A549 (cell line): Measurements from ENCODE around the gene MMS19. TPM values are rescaled to one million over a fixed set of nuclear protein-coding genes. Genes with fewer than 3 reads are reported as not detected.
A peak's percentile ranks its signal among the peaks of the same experiment; 100 is the strongest.
"Not testable (repeated sequence)": the region's sequence is repeated elsewhere in the genome, so short reads cannot be mapped to it uniquely, and the experiment has no call there.

ENCODE experiments used
- ATAC-seq, 2 experiments: fragments of 200-7000 bp in 1 of 2; fragments of >200 bp in 1 of 2; cut with Nextera tagmentation in 1 of 2; cut with Tn5 transposase in 1 of 2; 3 replicates each; pipeline versions ENCODE4 v1.8.0 to v1.9.1; 2018 to 2020; ENCODE audit warnings: mild to moderate bottlenecking in 1 of 2, moderate library complexity in 1 of 2
- CTCF ChIA-PET: fragments of 300-600 bp; sonication (Branson Sonifier 250); formaldehyde crosslinking; extraction: SDS; loops from one replicate; lab custom pipeline; 2021; ENCODE audit warnings: antibody characterized with exemption, inconsistent platforms; lab: Yijun Ruan, JAX
- POLR2A ChIA-PET: fragments of 350-600 bp; formaldehyde crosslinking; extraction: SDS; loops from one replicate; lab custom pipeline; 2021; ENCODE audit warnings: antibody characterized with exemption, inconsistent platforms; lab: Yijun Ruan, JAX
- DNase-seq, 2 experiments: peaks; one replicate each; pipeline versions ENCODE4 v3.0.0 to v3.0.0-alpha.2; 2011 to 2016; ENCODE audit warnings: low read depth in 1 of 2, low spot score in 1 of 2
- FAIRE-seq: peaks from 2 replicates; lab custom pipeline; 2011; peaks lifted over from hg19 to GRCh38; lab: Jason Lieb, UNC
- H3K27ac ChIP-seq, 2 experiments: fragments of >200 bp; sonication (Bioruptor Twin); formaldehyde crosslinking; 3 replicates each; pipeline ENCODE4 v1.5.1; 2016 to 2017
- H3K4me1 ChIP-seq: fragments of >200 bp; sonication (Bioruptor Twin); formaldehyde crosslinking; 3 replicates; pipeline ENCODE4 v1.6.1; 2016
- H3K4me2 ChIP-seq: fragments of >200 bp; sonication (Bioruptor Twin); formaldehyde crosslinking; 3 replicates; pipeline ENCODE4 v1.6.1; 2016
- H3K4me3 ChIP-seq: fragments of >200 bp; sonication (Bioruptor Twin); formaldehyde crosslinking; 3 replicates; pipeline ENCODE4 v1.5.1; 2016
- H3K9me3 ChIP-seq: fragments of >200 bp; sonication (Bioruptor Twin); formaldehyde crosslinking; 3 replicates; pipeline ENCODE4 v1.6.1; 2016
- CEBPB ChIP-seq, 2 experiments: fragments of >200 bp in 1 of 2; sonication (Bioruptor Twin) in 1 of 2; formaldehyde crosslinking in 1 of 2; IDR thresholded peaks; 2 replicates each; pipeline ENCODE4 v1.6.1; 2012 to 2016
- CHD4 ChIP-seq: fragments of 200-600 bp; sonication (generic); IDR thresholded peaks from 2 replicates; pipeline ENCODE4 v1.6.1; 2016; ENCODE audit warnings: antibody characterized with exemption, mild to moderate bottlenecking, borderline replicate concordance
- EHF ChIP-seq: fragments of 250-450 bp; sonication (Bioruptor Pico); IDR thresholded peaks from 2 replicates; pipeline ENCODE4 v1.5.0; 2020; ENCODE audit warnings: mild to moderate bottlenecking
- ESRRA ChIP-seq: fragments of 150-350 bp; IDR thresholded peaks from 2 replicates; pipeline ENCODE4 v1.6.1; 2014; ENCODE audit warnings: mild to moderate bottlenecking, low read length, borderline replicate concordance
- FOSB ChIP-seq: fragments of 250-450 bp; sonication (Bioruptor Pico); IDR thresholded peaks from 2 replicates; pipeline ENCODE4 v1.5.0; 2020; ENCODE audit warnings: mild to moderate bottlenecking, moderate library complexity
- FOSL2 ChIP-seq, 2 experiments: fragments of 450-650 bp in 1 of 2; fragments of >200 bp in 1 of 2; sonication (Bioruptor Twin) in 1 of 2; formaldehyde crosslinking; IDR thresholded peaks; 2 replicates each; pipeline versions ENCODE4 v1.5.0 to v1.6.1; 2016 to 2020; ENCODE audit warnings: mild to moderate bottlenecking in 1 of 2, moderate library complexity in 1 of 2
- HOXA7 ChIP-seq: fragments of 250-450 bp; sonication (Bioruptor Pico); IDR thresholded peaks from 2 replicates; pipeline ENCODE4 v1.5.0; 2020; ENCODE audit warnings: mild to moderate bottlenecking, moderate library complexity
- HOXB13 ChIP-seq: fragments of 250-450 bp; sonication (Bioruptor Pico); IDR thresholded peaks from 2 replicates; pipeline ENCODE4 v1.5.0; 2020; ENCODE audit warnings: low read depth, mild to moderate bottlenecking, moderate library complexity
- JUN ChIP-seq, 2 experiments: fragments of >200 bp; sonication (Bioruptor Twin); formaldehyde crosslinking; IDR thresholded peaks; 2 replicates in 1 of 2; 3 replicates in 1 of 2; pipeline ENCODE4 v1.6.1; 2016 to 2017
- MAZ ChIP-seq: fragments of 150-350 bp; IDR thresholded peaks from 2 replicates; pipeline ENCODE4 v1.6.1; 2014; ENCODE audit warnings: antibody characterized with exemption, low read depth, low read length, borderline replicate concordance
- MYC ChIP-seq: IDR thresholded peaks from 2 replicates; pipeline ENCODE4 v1.6.1; 2012; ENCODE audit warnings: mild to moderate bottlenecking, inconsistent platforms, low read length, improper control_type of control experiment, borderline replicate concordance
- PHF8 ChIP-seq: fragments of 200-600 bp; sonication (generic); IDR thresholded peaks from 2 replicates; pipeline ENCODE4 v1.6.1; 2016; ENCODE audit warnings: low read depth, mild to moderate bottlenecking, antibody characterized with exemption, moderate library complexity, borderline replicate concordance
- POLR2A ChIP-seq: IDR thresholded peaks from 2 replicates; pipeline ENCODE4 v1.6.1; 2012; ENCODE audit warnings: mild to moderate bottlenecking, low read length
- POLR2AphosphoS2 ChIP-seq: conservative IDR thresholded peaks from 2 replicates; pipeline ENCODE4 v1.6.1; 2012; ENCODE audit warnings: low read length, improper control_type of control experiment, inconsistent platforms
- RAD21 ChIP-seq, 2 experiments: fragments of >200 bp in 1 of 2; sonication (Bioruptor Twin) in 1 of 2; formaldehyde crosslinking in 1 of 2; IDR thresholded peaks in 1 of 2; conservative IDR thresholded peaks in 1 of 2; 2 replicates in 1 of 2; 3 replicates in 1 of 2; pipeline ENCODE4 v1.6.1; 2012 to 2018; ENCODE audit warnings: inconsistent platforms in 1 of 2
- RARB ChIP-seq: fragments of 250-450 bp; sonication (Bioruptor Pico); IDR thresholded peaks from 2 replicates; pipeline ENCODE4 v1.8.0; 2021; ENCODE audit warnings: mild to moderate bottlenecking, moderate library complexity
- ZNF302 ChIP-seq: fragments of 250-450 bp; sonication (Bioruptor Pico); IDR thresholded peaks from 2 replicates; pipeline ENCODE4 v1.9.0; 2021; ENCODE audit warnings: inconsistent platforms, mild to moderate bottlenecking, moderate library complexity
- WGBS: methylation state at CpG from one replicate; pipeline ENCODE4 v1.1.6; 2017; ENCODE audit errors: missing lambda C conversion rate; 5-methylcytosine and 5-hydroxymethylcytosine counted together
- polyA plus RNA-seq, 4 experiments: library from polyadenylated mRNA; depleted of rRNA in 3 of 4; stranded (reverse); fragments of >200 nt; fragmentation: RNase III in 1 of 4; extraction: RNeasy Plus Mini Kit Qiagen cat#74134 plus additional on column Dnase treatment in 1 of 4; gene quantifications; 2 replicates in 3 of 4; 3 replicates in 1 of 4; pipeline ENCODE4 v1.2.3, GENCODE V29; 2011 to 2017
- TF ChIP-seq, protein P1 (sequence below): fragments of >200 bp; sonication (Bioruptor Twin); formaldehyde crosslinking; IDR thresholded peaks from 3 replicates; pipeline ENCODE4 v1.5.1; 2016
- TF ChIP-seq, protein P2 (sequence below): IDR thresholded peaks from 2 replicates; pipeline ENCODE4 v1.6.1; 2012
- TF ChIP-seq, protein P3 (sequence below): fragments of >200 bp; sonication (Bioruptor Twin); formaldehyde crosslinking; IDR thresholded peaks from 3 replicates; pipeline ENCODE4 v1.6.1; 2016
- TF ChIP-seq, protein P4 (sequence below): fragments of 450-650 bp; IDR thresholded peaks from 2 replicates; pipeline ENCODE4 v1.6.1; 2014; ENCODE audit warnings: antibody characterized with exemption
- TF ChIP-seq, protein P5 (sequence below): IDR thresholded peaks from 2 replicates; pipeline ENCODE4 v1.6.1; 2012
- TF ChIP-seq, protein P6 (sequence below): IDR thresholded peaks from 2 replicates; pipeline ENCODE4 v1.6.1; 2012; ENCODE audit warnings: low read depth, borderline replicate concordance
- TF ChIP-seq, protein P7 (sequence below): fragments of 250-450 bp; sonication (Bioruptor Pico); IDR thresholded peaks from 2 replicates; pipeline ENCODE4 v1.5.0; 2021; ENCODE audit warnings: mild to moderate bottlenecking, moderate library complexity, borderline replicate concordance
- TF ChIP-seq, protein P8 (sequence below): fragments of 150-350 bp; IDR thresholded peaks from 2 replicates; pipeline ENCODE4 v1.6.1; 2014; ENCODE audit warnings: low read depth, mild to moderate bottlenecking, low read length

Gene MMS19
- polyA plus RNA-seq, 2 of the 4 experiments (the other 2 are of a cell fraction) = 60.6 to 65.6 TPM

DNA sequence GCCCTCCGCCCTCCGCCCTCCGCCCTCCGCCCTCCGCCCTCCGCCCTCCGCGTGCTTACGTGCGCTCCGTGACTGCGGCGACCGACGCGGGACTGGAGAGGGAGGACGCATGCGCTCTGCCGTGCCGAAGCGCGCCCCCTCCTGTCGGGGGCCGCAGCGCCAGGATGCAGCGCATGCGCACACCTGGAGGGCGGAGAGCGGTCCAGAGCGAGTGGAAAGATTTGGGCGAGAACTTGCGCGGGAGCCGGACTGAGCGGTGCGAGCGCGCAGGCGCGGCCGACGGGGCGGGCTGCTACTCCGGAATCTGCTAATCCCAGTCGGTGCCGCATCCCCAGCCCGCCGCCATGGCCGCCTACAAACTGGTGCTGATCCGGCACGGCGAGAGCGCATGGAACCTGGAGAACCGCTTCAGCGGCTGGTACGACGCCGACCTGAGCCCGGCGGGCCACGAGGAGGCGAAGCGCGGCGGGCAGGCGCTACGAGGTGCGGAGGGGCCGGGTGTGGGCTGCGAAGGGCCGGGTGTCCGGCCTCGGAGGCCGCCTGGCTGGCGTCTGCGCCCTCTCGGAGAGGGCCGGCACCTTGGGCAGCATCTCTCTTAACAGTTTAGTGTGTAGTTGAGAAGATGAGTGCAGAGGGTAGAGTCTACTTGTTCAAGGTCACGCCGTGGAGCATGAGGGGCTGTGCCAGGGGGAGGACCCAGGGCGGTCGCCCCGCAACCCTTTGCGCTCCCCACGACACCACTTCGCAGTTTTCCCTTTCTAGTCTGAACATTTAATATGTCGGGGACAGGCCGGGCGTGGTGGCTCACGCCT lies 72.1 kb downstream of the MMS19 start, which contains the start of gene PGAM1:
TSS of gene PGAM1 (plus strand) at position 228 of the 812 bp plus-strand sequence. CDS start at position 345, 117 bp downstream.
- ChIA-PET POLR2A (interaction anchor here (0.8 kb wide), 1 partner anchor 25 kb away, joined by 5 read pairs; the partner anchor contains the start of gene RRP12), CTCF (interaction anchor here (0.6 kb wide), 1 partner anchor 154 kb away, joined by 3 read pairs; no protein-coding TSS in a partner anchor)
- ATAC-seq (peak; percentile 92 to 94), FAIRE-seq (no peak), DNase-seq (peak; percentile 96 to 97)
- Histone ChIP-seq H3K27ac (peak within 1 kb of the TSS; percentile 88 to 91), H3K4me3 (peak within 1 kb of the TSS; percentile 73), H3K4me2 (peak within 1 kb of the TSS; percentile 72), H3K9me3 (no peaks in the 10 kb centered on the region), H3K4me1 (peaks cover 17% of the 10 kb centered on the region; the same call in 2 of the 3 replicates)
- under 1% methylated on average over 47 of the region's 90 CpGs for WGBS
- TF ChIP-seq, protein P1, sequence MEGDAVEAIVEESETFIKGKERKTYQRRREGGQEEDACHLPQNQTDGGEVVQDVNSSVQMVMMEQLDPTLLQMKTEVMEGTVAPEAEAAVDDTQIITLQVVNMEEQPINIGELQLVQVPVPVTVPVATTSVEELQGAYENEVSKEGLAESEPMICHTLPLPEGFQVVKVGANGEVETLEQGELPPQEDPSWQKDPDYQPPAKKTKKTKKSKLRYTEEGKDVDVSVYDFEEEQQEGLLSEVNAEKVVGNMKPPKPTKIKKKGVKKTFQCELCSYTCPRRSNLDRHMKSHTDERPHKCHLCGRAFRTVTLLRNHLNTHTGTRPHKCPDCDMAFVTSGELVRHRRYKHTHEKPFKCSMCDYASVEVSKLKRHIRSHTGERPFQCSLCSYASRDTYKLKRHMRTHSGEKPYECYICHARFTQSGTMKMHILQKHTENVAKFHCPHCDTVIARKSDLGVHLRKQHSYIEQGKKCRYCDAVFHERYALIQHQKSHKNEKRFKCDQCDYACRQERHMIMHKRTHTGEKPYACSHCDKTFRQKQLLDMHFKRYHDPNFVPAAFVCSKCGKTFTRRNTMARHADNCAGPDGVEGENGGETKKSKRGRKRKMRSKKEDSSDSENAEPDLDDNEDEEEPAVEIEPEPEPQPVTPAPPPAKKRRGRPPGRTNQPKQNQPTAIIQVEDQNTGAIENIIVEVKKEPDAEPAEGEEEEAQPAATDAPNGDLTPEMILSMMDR = peak; percentile 62
- TF ChIP-seq ESRRA (0 out of 2 replicates have a peak, but pooled peaks have one; percentile 34), RARB (CRISPR knock-in tag) (no peak), CEBPB (IDR thresholded peaks at IDR 0.05) (no peak), MAZ (0 out of 2 replicates have a peak, but pooled peaks have one; percentile 50), MYC (peak; percentile 67; the same call in 1 of the 2 replicates), JUN (IDR thresholded peaks at IDR 0.05) (peak in 1 of 2 experiments; percentile 71; a peak in 2 of 5 replicates), FOSB (CRISPR knock-in tag) (0 out of 2 replicates have a peak, but pooled peaks have one; percentile 54), FOSL2 (IDR thresholded peaks at IDR 0.05) (no peak), FOSL2 (CRISPR knock-in tag; IDR thresholded peaks at IDR 0.05) (no peak), POLR2AphosphoS2 (no peak), POLR2A (peak; percentile 48), RAD21 (conservative IDR thresholded peaks at IDR 0.05 in 1 of 2, IDR thresholded peaks at IDR 0.05 in 1 of 2) (no peak), HOXB13 (CRISPR knock-in tag) (no peak), EHF (CRISPR knock-in tag) (no peak), ZNF302 (CRISPR knock-in tag) (no peak), PHF8 (peak; percentile 57; the same call in 1 of the 2 replicates), HOXA7 (no peak), CHD4 (no peak)
- TF ChIP-seq, protein P2, sequence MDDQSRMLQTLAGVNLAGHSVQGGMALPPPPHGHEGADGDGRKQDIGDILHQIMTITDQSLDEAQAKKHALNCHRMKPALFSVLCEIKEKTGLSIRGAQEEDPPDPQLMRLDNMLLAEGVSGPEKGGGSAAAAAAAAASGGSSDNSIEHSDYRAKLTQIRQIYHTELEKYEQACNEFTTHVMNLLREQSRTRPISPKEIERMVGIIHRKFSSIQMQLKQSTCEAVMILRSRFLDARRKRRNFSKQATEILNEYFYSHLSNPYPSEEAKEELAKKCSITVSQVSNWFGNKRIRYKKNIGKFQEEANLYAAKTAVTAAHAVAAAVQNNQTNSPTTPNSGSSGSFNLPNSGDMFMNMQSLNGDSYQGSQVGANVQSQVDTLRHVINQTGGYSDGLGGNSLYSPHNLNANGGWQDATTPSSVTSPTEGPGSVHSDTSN = no peak
- TF ChIP-seq, protein P3, sequence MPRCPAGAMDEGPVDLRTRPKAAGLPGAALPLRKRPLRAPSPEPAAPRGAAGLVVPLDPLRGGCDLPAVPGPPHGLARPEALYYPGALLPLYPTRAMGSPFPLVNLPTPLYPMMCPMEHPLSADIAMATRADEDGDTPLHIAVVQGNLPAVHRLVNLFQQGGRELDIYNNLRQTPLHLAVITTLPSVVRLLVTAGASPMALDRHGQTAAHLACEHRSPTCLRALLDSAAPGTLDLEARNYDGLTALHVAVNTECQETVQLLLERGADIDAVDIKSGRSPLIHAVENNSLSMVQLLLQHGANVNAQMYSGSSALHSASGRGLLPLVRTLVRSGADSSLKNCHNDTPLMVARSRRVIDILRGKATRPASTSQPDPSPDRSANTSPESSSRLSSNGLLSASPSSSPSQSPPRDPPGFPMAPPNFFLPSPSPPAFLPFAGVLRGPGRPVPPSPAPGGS = no peak; the same call in 2 of the 3 replicates
- TF ChIP-seq, protein P4, sequence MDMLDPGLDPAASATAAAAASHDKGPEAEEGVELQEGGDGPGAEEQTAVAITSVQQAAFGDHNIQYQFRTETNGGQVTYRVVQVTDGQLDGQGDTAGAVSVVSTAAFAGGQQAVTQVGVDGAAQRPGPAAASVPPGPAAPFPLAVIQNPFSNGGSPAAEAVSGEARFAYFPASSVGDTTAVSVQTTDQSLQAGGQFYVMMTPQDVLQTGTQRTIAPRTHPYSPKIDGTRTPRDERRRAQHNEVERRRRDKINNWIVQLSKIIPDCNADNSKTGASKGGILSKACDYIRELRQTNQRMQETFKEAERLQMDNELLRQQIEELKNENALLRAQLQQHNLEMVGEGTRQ = no peak
- TF ChIP-seq, protein P5, sequence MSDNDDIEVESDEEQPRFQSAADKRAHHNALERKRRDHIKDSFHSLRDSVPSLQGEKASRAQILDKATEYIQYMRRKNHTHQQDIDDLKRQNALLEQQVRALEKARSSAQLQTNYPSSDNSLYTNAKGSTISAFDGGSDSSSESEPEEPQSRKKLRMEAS = peak; percentile 70
- TF ChIP-seq, protein P6, sequence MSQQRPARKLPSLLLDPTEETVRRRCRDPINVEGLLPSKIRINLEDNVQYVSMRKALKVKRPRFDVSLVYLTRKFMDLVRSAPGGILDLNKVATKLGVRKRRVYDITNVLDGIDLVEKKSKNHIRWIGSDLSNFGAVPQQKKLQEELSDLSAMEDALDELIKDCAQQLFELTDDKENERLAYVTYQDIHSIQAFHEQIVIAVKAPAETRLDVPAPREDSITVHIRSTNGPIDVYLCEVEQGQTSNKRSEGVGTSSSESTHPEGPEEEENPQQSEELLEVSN = peak; percentile 77
- TF ChIP-seq, protein P7, sequence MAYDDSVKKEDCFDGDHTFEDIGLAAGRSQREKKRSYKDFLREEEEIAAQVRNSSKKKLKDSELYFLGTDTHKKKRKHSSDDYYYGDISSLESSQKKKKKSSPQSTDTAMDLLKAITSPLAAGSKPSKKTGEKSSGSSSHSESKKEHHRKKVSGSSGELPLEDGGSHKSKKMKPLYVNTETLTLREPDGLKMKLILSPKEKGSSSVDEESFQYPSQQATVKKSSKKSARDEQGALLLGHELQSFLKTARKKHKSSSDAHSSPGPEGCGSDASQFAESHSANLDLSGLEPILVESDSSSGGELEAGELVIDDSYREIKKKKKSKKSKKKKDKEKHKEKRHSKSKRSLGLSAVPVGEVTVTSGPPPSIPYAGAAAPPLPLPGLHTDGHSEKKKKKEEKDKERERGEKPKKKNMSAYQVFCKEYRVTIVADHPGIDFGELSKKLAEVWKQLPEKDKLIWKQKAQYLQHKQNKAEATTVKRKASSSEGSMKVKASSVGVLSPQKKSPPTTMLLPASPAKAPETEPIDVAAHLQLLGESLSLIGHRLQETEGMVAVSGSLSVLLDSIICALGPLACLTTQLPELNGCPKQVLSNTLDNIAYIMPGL = no peak
- TF ChIP-seq, protein P8, sequence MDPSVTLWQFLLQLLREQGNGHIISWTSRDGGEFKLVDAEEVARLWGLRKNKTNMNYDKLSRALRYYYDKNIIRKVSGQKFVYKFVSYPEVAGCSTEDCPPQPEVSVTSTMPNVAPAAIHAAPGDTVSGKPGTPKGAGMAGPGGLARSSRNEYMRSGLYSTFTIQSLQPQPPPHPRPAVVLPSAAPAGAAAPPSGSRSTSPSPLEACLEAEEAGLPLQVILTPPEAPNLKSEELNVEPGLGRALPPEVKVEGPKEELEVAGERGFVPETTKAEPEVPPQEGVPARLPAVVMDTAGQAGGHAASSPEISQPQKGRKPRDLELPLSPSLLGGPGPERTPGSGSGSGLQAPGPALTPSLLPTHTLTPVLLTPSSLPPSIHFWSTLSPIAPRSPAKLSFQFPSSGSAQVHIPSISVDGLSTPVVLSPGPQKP = no peak

DNA sequence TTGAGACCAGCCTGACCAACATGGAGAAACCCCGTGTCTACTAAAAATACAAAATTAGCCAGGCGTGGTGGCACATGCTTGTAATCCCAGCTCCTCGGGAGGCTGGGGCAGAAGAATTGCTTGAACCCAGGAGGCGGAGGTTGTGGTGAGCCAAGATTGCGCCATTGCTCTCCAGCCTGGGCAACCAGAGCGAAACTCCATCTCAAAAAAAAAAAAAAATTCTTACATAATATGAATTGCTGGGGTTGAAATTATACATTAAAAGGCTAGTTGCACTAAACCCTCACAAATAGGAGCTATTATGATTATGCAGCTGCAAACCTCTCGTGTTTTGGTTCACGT lies 74.5 kb downstream of the MMS19 start:
- H3K27ac ChIP-seq, H3K4me2 ChIP-seq, FAIRE-seq, H3K4me3 ChIP-seq, H3K9me3 ChIP-seq, DNase-seq, POLR2A ChIA-PET, ATAC-seq: not testable (repeated sequence)
- WGBS = 94% methylated on average over 8 of the region's 8 CpGs
- H3K4me1 ChIP-seq = peaks cover 16% of the 10 kb centered on the region; the same call in 2 of the 3 replicates
- CTCF ChIA-PET = interaction anchor here (0.7 to 1.9 kb wide), 6 partner anchors 9 to 30 kb away, joined by 3 to 6 read pairs (median 6); no protein-coding TSS in a partner anchor
